IMR-90 (cell line): ENCODE data around the gene KRT74. TPM values are rescaled to one million over a fixed set of nuclear protein-coding genes. Genes with fewer than 3 reads are reported as not detected.
A peak's percentile ranks its signal among the peaks of the same experiment; 100 is the strongest.

Source experiments
- ATAC-seq: fragments of 200-7000 bp; cut with Tn5 transposase; 2 replicates; pipeline ENCODE4 v1.9.1; 2020; ENCODE audit warnings: low read depth, mild to moderate bottlenecking, moderate library complexity
- BruUV-seq: library from RNA; stranded (reverse); fragments of 400-500 nt; replicated peaks from 2 replicates; lab custom pipeline; 2021; lab: Mats Ljungman, UMichigan
- CTCF ChIA-PET: fragments of 300-600 bp; formaldehyde crosslinking; extraction: SDS; loops from one replicate; lab custom pipeline; 2021; ENCODE audit warnings: antibody characterized with exemption; lab: Yijun Ruan, JAX
- POLR2A ChIA-PET: fragments of 300-600 bp; sonication (Branson Sonifier 250); formaldehyde crosslinking; loops from one replicate; lab custom pipeline; 2022; ENCODE audit warnings: antibody characterized with exemption; ENCODE audit not compliant: unreplicated experiment; lab: Charles Lee
- DNase-seq: peaks from one replicate; pipeline ENCODE4 v3.0.0; 2013
- H2AFZ ChIP-seq: replicated peaks from 2 replicates; pipeline ENCODE3; 2013; ENCODE audit warnings: low read length, mild to moderate bottlenecking; ENCODE audit not compliant: poor library complexity
- H2AK5ac ChIP-seq: 2 replicates; pipeline ENCODE4 v1.6.1; 2013; ENCODE audit warnings: low read depth, low read length, inconsistent platforms
- H2AK9ac ChIP-seq: replicated peaks from 2 replicates; pipeline ENCODE3; 2013; ENCODE audit warnings: mild to moderate bottlenecking, low read depth, low read length, moderate library complexity; ENCODE audit not compliant: poor library complexity
- H2BK120ac ChIP-seq: 2 replicates; pipeline ENCODE4 v1.6.1; 2013; ENCODE audit warnings: low read depth, low read length, inconsistent platforms
- H2BK15ac ChIP-seq: 3 replicates; pipeline ENCODE4 v1.6.1; 2013; ENCODE audit warnings: low read depth, low read length, inconsistent platforms
- H2BK20ac ChIP-seq: 2 replicates; pipeline ENCODE4 v1.6.1; 2013; ENCODE audit warnings: low read depth, mild to moderate bottlenecking, inconsistent platforms, low read length, moderate library complexity
- H2BK5ac ChIP-seq: 2 replicates; pipeline ENCODE4 v1.6.1; 2013; ENCODE audit warnings: mild to moderate bottlenecking, low read depth, low read length, inconsistent platforms; ENCODE audit not compliant: poor library complexity, severe bottlenecking
- H3K14ac ChIP-seq: replicated peaks from 2 replicates; pipeline ENCODE4 v1.6.1; 2013; ENCODE audit warnings: low read depth, low read length, inconsistent platforms
- H3K18ac ChIP-seq: 2 replicates; pipeline ENCODE4 v1.6.1; 2013; ENCODE audit warnings: low read depth, low read length, control low read depth
- H3K23ac ChIP-seq: 2 replicates; pipeline ENCODE4 v1.6.1; 2013; ENCODE audit warnings: low read depth, low read length, inconsistent platforms
- H3K27ac ChIP-seq: 2 replicates; pipeline ENCODE4 v1.5.1; 2013; ENCODE audit warnings: mild to moderate bottlenecking, control low read depth, low read length; ENCODE audit not compliant: insufficient read depth
- H3K27me3 ChIP-seq: 2 replicates; pipeline ENCODE4 v1.6.1; 2013; ENCODE audit warnings: low read length; ENCODE audit not compliant: control insufficient read depth, insufficient read depth
- H3K36me3 ChIP-seq: 2 replicates; pipeline ENCODE4 v1.6.1; 2013; ENCODE audit warnings: low read length, mixed read lengths; ENCODE audit not compliant: control insufficient read depth, insufficient read depth
- H3K4ac ChIP-seq: 2 replicates; pipeline ENCODE4 v1.6.1; 2013; ENCODE audit warnings: low read depth, low read length, inconsistent platforms
- H3K4me1 ChIP-seq: 2 replicates; pipeline ENCODE4 v1.6.1; 2013; ENCODE audit warnings: low read length, mixed read lengths; ENCODE audit not compliant: control insufficient read depth, insufficient read depth
- H3K4me2 ChIP-seq: 2 replicates; pipeline ENCODE4 v1.6.1; 2013; ENCODE audit warnings: low read depth, mild to moderate bottlenecking, control low read depth, low read length, moderate library complexity
- H3K4me3 ChIP-seq: 2 replicates; pipeline ENCODE4 v1.5.1; 2013; ENCODE audit warnings: low read depth, mild to moderate bottlenecking, control low read depth, low read length, moderate library complexity; ENCODE audit not compliant: insufficient read depth
- H3K56ac ChIP-seq: 2 replicates; pipeline ENCODE4 v1.6.1; 2013; ENCODE audit warnings: low read length, inconsistent platforms; ENCODE audit not compliant: insufficient read depth; ENCODE audit errors: extremely low read depth
- H3K79me1 ChIP-seq, 2 experiments: 2 replicates each; pipeline ENCODE4 v1.6.1; 2013; ENCODE audit warnings: low read length in 2 of 2, inconsistent platforms in 1 of 2, low read depth in 1 of 2
- H3K9ac ChIP-seq: 2 replicates; pipeline ENCODE4 v1.6.1; 2013; ENCODE audit warnings: low read depth, low read length, control low read depth
- H3K9me1 ChIP-seq: 2 replicates; pipeline ENCODE4 v1.6.1; 2013; ENCODE audit warnings: low read length, inconsistent platforms; ENCODE audit not compliant: insufficient read depth
- H3K9me3 ChIP-seq: 2 replicates; pipeline ENCODE4 v1.6.1; 2013; ENCODE audit warnings: low read length; ENCODE audit not compliant: control insufficient read depth, insufficient read depth
- H4K20me1 ChIP-seq: 2 replicates; pipeline ENCODE4 v1.6.1; 2013; ENCODE audit warnings: low read length, inconsistent platforms; ENCODE audit not compliant: insufficient read depth
- H4K5ac ChIP-seq: 2 replicates; pipeline ENCODE4 v1.6.1; 2013; ENCODE audit warnings: mild to moderate bottlenecking, low read depth, low read length, control low read depth
- H4K8ac ChIP-seq, 2 experiments: 2 replicates each; pipeline ENCODE4 v1.6.1; 2013; ENCODE audit warnings: low read depth in 2 of 2, low read length in 2 of 2, control low read depth in 1 of 2, inconsistent platforms in 1 of 2
- H4K91ac ChIP-seq: 2 replicates; pipeline ENCODE4 v1.6.1; 2013; ENCODE audit warnings: low read depth, low read length, inconsistent platforms; ENCODE audit not compliant: insufficient read depth
- CTCF ChIP-seq: conservative IDR thresholded peaks from 2 replicates; pipeline ENCODE4 v1.5.1; 2012; ENCODE audit warnings: mild to moderate bottlenecking, low read depth, low read length, improper control_type of control experiment
- MAZ ChIP-seq: IDR thresholded peaks from 2 replicates; pipeline ENCODE4 v1.6.1; 2012; ENCODE audit warnings: low read depth, mild to moderate bottlenecking, low read length, improper control_type of control experiment, moderate library complexity, borderline replicate concordance
- WGBS, 2 experiments: methylation state at CpG; one replicate each; pipeline versions ENCODE4 v1.1.5 to v1.1.7; 2013; ENCODE audit warnings: missing lambda C conversion rate in 2 of 2; ENCODE audit not compliant: insufficient read length in 1 of 2; ENCODE audit errors: extremely low coverage in 2 of 2; 5-methylcytosine and 5-hydroxymethylcytosine counted together
- dilution Hi-C: fragments of 300-500 bp; cut with HindIII; formaldehyde crosslinking; loops from one replicate; pipeline ENCODE4 v1.14.3; 2018; ENCODE audit warnings: low sequenced_read_pairs; ENCODE audit not compliant: unreplicated experiment
- in situ Hi-C: fragments of 300-500 bp; cut with MboI; formaldehyde crosslinking; loops from 3 replicates; pipeline ENCODE4 v1.14.3; 2019; ENCODE audit warnings: low sequenced_read_pairs, inconsistent platforms, mixed read lengths
- intact Hi-C: fragments of 100-400 bp; cut with micrococcal nuclease; formaldehyde crosslinking; loops from 2 replicates; pipeline ENCODE4 v1.10.0; 2022
- polyA plus RNA-seq, 3 experiments: library from polyadenylated mRNA; depleted of rRNA; stranded (reverse); fragments of >200 nt; gene quantifications; 2 replicates each; pipeline ENCODE4 v1.2.3, GENCODE V29; 2012; ENCODE audit warnings: low replicate concordance in 1 of 3
- total RNA-seq: library from RNA; depleted of rRNA; stranded (reverse); fragments of >200 nt; gene quantifications from 2 replicates; pipeline ENCODE4 v1.2.3, GENCODE V29; 2012

Gene KRT74
- total and polyA plus RNA-seq, 2 of the 4 experiments (the other 2 are of a cell fraction) = not detected

- no peak for TF ChIP-seq MAZ
- TF ChIP-seq CTCF = no peak
- H4K5ac ChIP-seq = no peak overlapping the region
- dilution Hi-C loops (no loop called here), intact Hi-C loops (no loop called here), in situ Hi-C loops (no loop called here)
- H4K91ac ChIP-seq = no peak overlapping the region
- no peak for ATAC-seq
- H2BK20ac ChIP-seq = no peak overlapping the region
- CTCF ChIA-PET = no interaction called here
- no peak for DNase-seq
- no peak overlapping the region for H2AK9ac ChIP-seq
- H3K27me3 ChIP-seq = peaks cover 6% of the 10 kb centered on the region
- H4K8ac ChIP-seq = no peak overlapping the region
- H3K9me3 ChIP-seq = no peaks in the 10 kb centered on the region
- H3K4me2 ChIP-seq = no peak overlapping the region
- peak overlapping the region; percentile 14 for H2AFZ ChIP-seq
- H3K9ac ChIP-seq = no peak overlapping the region
- POLR2A ChIA-PET = no interaction called here
- no peak overlapping the region for H3K14ac ChIP-seq
- H3K27ac ChIP-seq = no peak overlapping the region
- no peak overlapping the region for H3K4ac ChIP-seq
- no peak overlapping the region for H3K56ac ChIP-seq
- BruUV-seq = no TSS peak
- H3K36me3 ChIP-seq = no peaks in the 10 kb centered on the region
- H3K18ac ChIP-seq = no peak overlapping the region
- H3K79me1 ChIP-seq = no peaks in the 10 kb centered on the region
- no peak overlapping the region for H2AK5ac ChIP-seq
- H2BK5ac ChIP-seq = no peak overlapping the region
- no peak overlapping the region for H3K4me3 ChIP-seq
- WGBS, 2 experiments = 90% methylated on average over 3 of the region's 3 CpGs; no CpG with 5 or more reads in 1 of the 2 experiments
- no peak overlapping the region for H2BK15ac ChIP-seq
- no peak overlapping the region for H3K23ac ChIP-seq
- H3K4me1 ChIP-seq = no peaks in the 10 kb centered on the region
- H3K9me1 ChIP-seq = no peaks in the 10 kb centered on the region; the same call in 1 of the 2 replicates
- H2BK120ac ChIP-seq = no peak overlapping the region
- H4K20me1 ChIP-seq = no peaks in the 10 kb centered on the region
Measured at GRCh38 chr12:52539821-52540173, 33.8 kb downstream of the KRT74 start.
